Measurements from ENCODE around the gene ERBB4.

DNA sequence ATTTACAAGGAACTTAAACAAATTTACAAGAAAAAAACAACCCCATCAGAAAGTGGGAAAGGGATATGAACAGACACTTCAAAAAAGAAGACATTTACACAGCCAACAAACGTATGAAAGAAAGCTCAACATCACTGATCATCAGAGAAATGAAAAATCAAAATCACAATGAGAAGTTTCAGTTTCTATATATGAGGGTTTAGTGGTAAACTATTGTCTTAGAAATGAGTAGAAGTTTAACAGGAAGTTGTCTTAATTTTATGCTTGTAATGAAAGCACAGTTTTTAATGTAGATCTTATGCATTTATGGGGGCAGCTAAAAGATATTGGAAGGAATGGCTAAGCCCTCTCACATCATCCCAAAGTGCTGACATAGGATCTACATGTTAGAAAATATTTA, 325.4 kb downstream of the ERBB4 start:
- TF ChIP-seq POLR2A (IDR thresholded peaks at IDR 0.05) (no peak), POLR2AphosphoS5 (IDR thresholded peaks at IDR 0.05) (no peak), EP300 (IDR thresholded peaks at IDR 0.05) (no peak)
- TF ChIP-seq, protein P1, sequence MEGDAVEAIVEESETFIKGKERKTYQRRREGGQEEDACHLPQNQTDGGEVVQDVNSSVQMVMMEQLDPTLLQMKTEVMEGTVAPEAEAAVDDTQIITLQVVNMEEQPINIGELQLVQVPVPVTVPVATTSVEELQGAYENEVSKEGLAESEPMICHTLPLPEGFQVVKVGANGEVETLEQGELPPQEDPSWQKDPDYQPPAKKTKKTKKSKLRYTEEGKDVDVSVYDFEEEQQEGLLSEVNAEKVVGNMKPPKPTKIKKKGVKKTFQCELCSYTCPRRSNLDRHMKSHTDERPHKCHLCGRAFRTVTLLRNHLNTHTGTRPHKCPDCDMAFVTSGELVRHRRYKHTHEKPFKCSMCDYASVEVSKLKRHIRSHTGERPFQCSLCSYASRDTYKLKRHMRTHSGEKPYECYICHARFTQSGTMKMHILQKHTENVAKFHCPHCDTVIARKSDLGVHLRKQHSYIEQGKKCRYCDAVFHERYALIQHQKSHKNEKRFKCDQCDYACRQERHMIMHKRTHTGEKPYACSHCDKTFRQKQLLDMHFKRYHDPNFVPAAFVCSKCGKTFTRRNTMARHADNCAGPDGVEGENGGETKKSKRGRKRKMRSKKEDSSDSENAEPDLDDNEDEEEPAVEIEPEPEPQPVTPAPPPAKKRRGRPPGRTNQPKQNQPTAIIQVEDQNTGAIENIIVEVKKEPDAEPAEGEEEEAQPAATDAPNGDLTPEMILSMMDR (IDR thresholded peaks at IDR 0.05) = no peak
